SK-N-SH (cell line): ENCODE results near the gene VEGFB. TPM values are rescaled to one million over a fixed set of nuclear protein-coding genes. Genes with fewer than 3 reads are reported as not detected.

Experiments
- CTCF ChIA-PET: fragments of 300-600, 350-600 bp; formaldehyde crosslinking; extraction: SDS; loops from one replicate; lab custom pipeline; 2021; lab: Yijun Ruan, JAX
- POLR2A ChIA-PET: fragments of 350-600 bp; sonication (Branson Sonifier 250); formaldehyde crosslinking; extraction: SDS; loops from one replicate; lab custom pipeline; 2020; ENCODE audit warnings: antibody characterized with exemption, inconsistent platforms; lab: Yijun Ruan, JAX
- DNase-seq: peaks from one replicate; pipeline ENCODE4 v3.0.0; 2012
- H2AFZ ChIP-seq: fragments of 200-600 bp; sonication (generic); 2 replicates; pipeline ENCODE4 v1.8.1; 2016; ENCODE audit warnings: antibody characterized with exemption, mild to moderate bottlenecking, low read depth
- H3F3A ChIP-seq: fragments of 200-600 bp; sonication (generic); replicated peaks from 2 replicates; pipeline ENCODE3; 2016; ENCODE audit warnings: antibody characterized with exemption, mild to moderate bottlenecking; ENCODE audit not compliant: insufficient read depth
- H3K27ac ChIP-seq, 2 experiments: fragments of 200-500 bp in 1 of 2; fragments of 200-600 bp in 1 of 2; sonication (Bioruptor generic) in 1 of 2; sonication (generic), shearing (Covaris generic) in 1 of 2; 2 replicates each; pipeline versions ENCODE4 v1.5.1 to v1.6.1; 2014 to 2016; ENCODE audit warnings: low read depth in 2 of 2, inconsistent platforms in 1 of 2, low read length in 1 of 2, mild to moderate bottlenecking in 1 of 2, mixed read lengths in 1 of 2
- H3K27me3 ChIP-seq: fragments of 200-600 bp; sonication (generic), shearing (Covaris generic); 2 replicates; pipeline ENCODE4 v1.6.1; 2016; ENCODE audit warnings: mixed run types; ENCODE audit not compliant: insufficient read depth
- H3K36me3 ChIP-seq, 2 experiments: fragments of 200-500 bp in 1 of 2; fragments of 200-600 bp in 1 of 2; sonication (Bioruptor generic) in 1 of 2; sonication (generic) in 1 of 2; replicated peaks in 1 of 2; 2 replicates each; pipeline versions ENCODE3 to v1.5.1; 2014 to 2016; ENCODE audit warnings: low read length in 1 of 2, mild to moderate bottlenecking in 1 of 2; ENCODE audit not compliant: insufficient read depth in 2 of 2, control insufficient read depth in 1 of 2
- H3K4me1 ChIP-seq, 2 experiments: fragments of 200-500 bp in 1 of 2; fragments of 200-600 bp in 1 of 2; sonication (Bioruptor generic) in 1 of 2; sonication (generic), shearing (Covaris generic) in 1 of 2; 2 replicates each; pipeline versions ENCODE4 v1.5.1 to v1.6.1; 2014 to 2016; ENCODE audit warnings: low read depth in 1 of 2, low read length in 1 of 2, mixed run types in 1 of 2; ENCODE audit not compliant: insufficient read depth in 2 of 2, control insufficient read depth in 1 of 2
- H3K4me2 ChIP-seq: fragments of 200-600 bp; sonication (generic), shearing (Covaris generic); 2 replicates; pipeline ENCODE4 v1.6.1; 2017; ENCODE audit warnings: mixed run types
- H3K4me3 ChIP-seq, 2 experiments: fragments of 200-500 bp in 1 of 2; fragments of 200-600 bp in 1 of 2; sonication (Bioruptor generic) in 1 of 2; sonication (generic), shearing (Covaris generic) in 1 of 2; 2 replicates each; pipeline versions ENCODE4 v1.5.1 to v1.8.1; 2014 to 2016; ENCODE audit warnings: low read depth in 2 of 2, inconsistent platforms in 1 of 2, low read length in 1 of 2, mild to moderate bottlenecking in 1 of 2, mixed read lengths in 1 of 2, moderate library complexity in 1 of 2
- H3K79me2 ChIP-seq: fragments of 200-600 bp; sonication (generic); 2 replicates; pipeline ENCODE4 v1.8.1; 2017; ENCODE audit warnings: mild to moderate bottlenecking; ENCODE audit not compliant: insufficient read depth
- H3K9ac ChIP-seq: fragments of 200-600 bp; sonication (generic); 2 replicates; pipeline ENCODE4 v1.6.1; 2017; ENCODE audit warnings: mixed run types
- H3K9me2 ChIP-seq: fragments of 200-600 bp; sonication (generic); 2 replicates; pipeline ENCODE4 v1.6.1; 2017; ENCODE audit warnings: mixed run types
- H3K9me3 ChIP-seq: fragments of 200-600 bp; sonication (generic); 2 replicates; pipeline ENCODE4 v1.6.1; 2017; ENCODE audit warnings: mixed run types, mild to moderate bottlenecking, moderate library complexity
- H4K20me1 ChIP-seq: fragments of 200-600 bp; sonication (generic); 2 replicates; pipeline ENCODE4 v1.6.1; 2017; ENCODE audit warnings: mild to moderate bottlenecking, mixed run types; ENCODE audit not compliant: insufficient read depth
- CHD2 ChIP-seq: fragments of 150-350 bp; IDR thresholded peaks from 2 replicates; pipeline ENCODE4 v1.6.1; 2018; ENCODE audit warnings: low read length; ENCODE audit not compliant: partially characterized antibody
- ELF1 ChIP-seq: IDR thresholded peaks from 2 replicates; pipeline ENCODE4 v1.4.0; 2012
- EZH2phosphoT487 ChIP-seq: fragments of 200-600 bp; sonication (generic); IDR thresholded peaks from 2 replicates; pipeline ENCODE4 v1.6.1; 2017; ENCODE audit warnings: low read depth, mixed run types, mild to moderate bottlenecking, antibody characterized with exemption, moderate library complexity, borderline replicate concordance
- FOSL2 ChIP-seq: IDR thresholded peaks from 2 replicates; pipeline ENCODE4 v1.4.0; 2012; ENCODE audit warnings: low read depth, mild to moderate bottlenecking, moderate library complexity, borderline replicate concordance
- FOXJ3 ChIP-seq: sonication (generic); formaldehyde crosslinking; IDR thresholded peaks from 2 replicates; pipeline ENCODE4 v1.5.1; 2020; ENCODE audit warnings: mild to moderate bottlenecking, missing genetic modification reagents
- JUND ChIP-seq: IDR thresholded peaks from 2 replicates; pipeline ENCODE4 v1.4.0; 2012
- MXI1 ChIP-seq: IDR thresholded peaks from 2 replicates; pipeline ENCODE4 v1.6.1; 2012; ENCODE audit warnings: mild to moderate bottlenecking, low read depth, low read length, improper control_type of control experiment
- NRF1 ChIP-seq: IDR thresholded peaks from 2 replicates; pipeline ENCODE4 v1.6.1; 2012; ENCODE audit warnings: low read depth, mild to moderate bottlenecking, low read length
- POLR2AphosphoS5 ChIP-seq: IDR thresholded peaks from 2 replicates; pipeline ENCODE4 v1.6.1; 2012; ENCODE audit warnings: low read depth, low read length
- RAD21 ChIP-seq: IDR thresholded peaks from 2 replicates; pipeline ENCODE4 v1.6.1; 2012; ENCODE audit warnings: mild to moderate bottlenecking, low read length
- RFX5 ChIP-seq: IDR thresholded peaks from 2 replicates; pipeline ENCODE4 v1.6.1; 2012; ENCODE audit warnings: mild to moderate bottlenecking, improper control_type of control experiment, low read length
- RXRA ChIP-seq: IDR thresholded peaks from 2 replicates; pipeline ENCODE4 v1.4.0; 2012; ENCODE audit warnings: low read depth, mild to moderate bottlenecking, borderline replicate concordance
- SMC3 ChIP-seq: IDR thresholded peaks from 2 replicates; pipeline ENCODE4 v1.6.1; 2012; ENCODE audit warnings: low read depth, low read length, improper control_type of control experiment
- TCF12 ChIP-seq: IDR thresholded peaks from 2 replicates; pipeline ENCODE4 v1.4.0; 2012
- TEAD4 ChIP-seq: IDR thresholded peaks from 2 replicates; pipeline ENCODE4 v1.4.0; 2012; ENCODE audit warnings: mild to moderate bottlenecking, borderline replicate concordance; ENCODE audit not compliant: insufficient read depth
- YY1 ChIP-seq: IDR thresholded peaks from 2 replicates; pipeline ENCODE4 v1.4.0; 2012; ENCODE audit warnings: low read depth, mild to moderate bottlenecking
- WGBS: methylation state at CpG from one replicate; pipeline ENCODE4 v1.1.6; 2017; ENCODE audit warnings: low lambda C conversion rate; 5-methylcytosine and 5-hydroxymethylcytosine counted together
- polyA plus RNA-seq, 3 experiments: library from polyadenylated mRNA; depleted of rRNA; stranded (reverse); fragments of >200 nt; gene quantifications; 2 replicates each; pipeline ENCODE4 v1.2.3, GENCODE V29; 2012
- TF ChIP-seq, protein P1 (sequence below): IDR thresholded peaks from 2 replicates; pipeline ENCODE4; 2012
- TF ChIP-seq, protein P2 (sequence below): fragments of 150-350 bp; IDR thresholded peaks from 2 replicates; pipeline ENCODE4 v1.6.1; 2017; ENCODE audit warnings: antibody characterized with exemption, low read length, low read depth, borderline replicate concordance
- TF ChIP-seq, protein P3 (sequence below): fragments of 200-600 bp; sonication (generic); IDR thresholded peaks from 2 replicates; pipeline ENCODE4 v1.6.1; 2017; ENCODE audit warnings: antibody characterized with exemption, mild to moderate bottlenecking, moderate library complexity
- TF ChIP-seq, protein P4 (sequence below): IDR thresholded peaks from 2 replicates; pipeline ENCODE4 v1.4.0; 2012; ENCODE audit warnings: low read depth
- TF ChIP-seq, protein P5 (sequence below): IDR thresholded peaks from 2 replicates; pipeline ENCODE4 v1.6.1; 2012; ENCODE audit warnings: mild to moderate bottlenecking, low read depth, low read length, moderate library complexity
- TF ChIP-seq, protein P6 (sequence below): IDR thresholded peaks from 2 replicates; pipeline ENCODE4 v1.4.0; 2012; ENCODE audit warnings: low read depth, borderline replicate concordance

VEGFB gene
- polyA plus RNA-seq, 1 of the 3 experiments (the other 2 are of a cell fraction) = 29.9 TPM

DNA sequence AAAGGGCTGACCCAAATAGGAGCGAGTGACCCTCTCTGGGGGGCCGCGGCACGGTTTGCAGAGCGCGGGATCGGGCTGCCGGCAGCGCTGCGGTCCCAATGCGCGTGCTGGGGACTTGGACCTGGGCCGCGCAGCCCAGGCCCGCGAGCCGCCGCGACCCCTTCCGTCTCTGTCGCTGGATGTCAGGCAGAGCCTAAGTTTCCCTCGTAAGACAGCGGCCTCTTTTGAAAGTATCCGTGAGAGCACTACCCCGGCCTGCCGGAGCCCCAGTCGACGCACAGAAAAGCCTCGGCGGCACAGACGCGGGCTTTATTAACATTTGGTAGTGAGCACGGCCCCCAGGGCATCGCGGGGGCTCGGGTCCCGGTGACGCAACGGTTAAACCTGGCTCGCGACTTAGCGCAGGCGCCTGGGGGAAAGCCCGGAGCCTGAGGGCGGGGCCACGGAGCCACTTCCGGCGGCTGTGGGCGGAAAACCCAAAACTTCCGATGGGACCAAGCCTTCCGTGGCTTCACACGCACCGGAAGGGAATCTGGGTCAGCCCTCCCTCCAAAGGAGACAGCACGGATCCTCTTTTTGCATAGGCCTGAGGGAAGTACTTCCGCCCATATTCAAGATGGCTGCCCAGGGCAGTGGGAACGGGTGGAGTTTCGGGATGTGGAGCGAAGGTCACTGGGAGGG lies 35.3 kb downstream of the VEGFB start:
- H3K4me3 ChIP-seq = peak overlapping the region; percentile 60 to 76
- peak overlapping the region; percentile 83; the same call in 1 of the 2 replicates for H2AFZ ChIP-seq
- H3F3A ChIP-seq = peaks cover 40% of the 10 kb centered on the region
- peak; percentile 86 for DNase-seq
- no peaks in the 10 kb centered on the region for H4K20me1 ChIP-seq
- peak overlapping the region; percentile 97 to 99 for H3K27ac ChIP-seq
- no peaks in the 10 kb centered on the region for H3K27me3 ChIP-seq
- CTCF ChIA-PET = interaction anchor here (0.7 to 6.9 kb wide), 15 partner anchors 11 to 90 kb away, joined by 3 to 89 read pairs (median 10); partner anchors contain the start of genes BAD, ESRRA, FERMT3 and KCNK4
- POLR2A ChIA-PET = interaction anchor here (1.0 to 6.5 kb wide), 9 partner anchors 15 to 84 kb away, joined by 3 to 112 read pairs (median 9); partner anchors contain the start of genes BAD, ESRRA, FKBP2 and GPR137
- no peaks in the 10 kb centered on the region for H3K9me2 ChIP-seq
- 1% methylated on average over 22 of the region's 58 CpGs for WGBS
- peak overlapping the region; percentile 84 for H3K9ac ChIP-seq
- no peaks in the 10 kb centered on the region for H3K9me3 ChIP-seq
- peaks cover 12 to 41% of the 10 kb centered on the region in 2 experiments; a peak in 2 of 4 replicates for H3K4me1 ChIP-seq
- peaks cover 7 to 20% of the 10 kb centered on the region in 2 experiments for H3K36me3 ChIP-seq
- peaks cover 19% of the 10 kb centered on the region for H3K79me2 ChIP-seq
- peak overlapping the region; percentile 96 for H3K4me2 ChIP-seq
- TF ChIP-seq MXI1 = no peak
- TF ChIP-seq RFX5 = no peak
- TF ChIP-seq FOXJ3 = no peak
- TF ChIP-seq ELF1 = peak; percentile 100
- TF ChIP-seq NRF1 = peak; percentile 76
- no peak for TF ChIP-seq SMC3
- TF ChIP-seq RXRA = 0 out of 2 replicates have a peak, but pooled peaks have one; percentile 33
- TF ChIP-seq, protein P1, sequence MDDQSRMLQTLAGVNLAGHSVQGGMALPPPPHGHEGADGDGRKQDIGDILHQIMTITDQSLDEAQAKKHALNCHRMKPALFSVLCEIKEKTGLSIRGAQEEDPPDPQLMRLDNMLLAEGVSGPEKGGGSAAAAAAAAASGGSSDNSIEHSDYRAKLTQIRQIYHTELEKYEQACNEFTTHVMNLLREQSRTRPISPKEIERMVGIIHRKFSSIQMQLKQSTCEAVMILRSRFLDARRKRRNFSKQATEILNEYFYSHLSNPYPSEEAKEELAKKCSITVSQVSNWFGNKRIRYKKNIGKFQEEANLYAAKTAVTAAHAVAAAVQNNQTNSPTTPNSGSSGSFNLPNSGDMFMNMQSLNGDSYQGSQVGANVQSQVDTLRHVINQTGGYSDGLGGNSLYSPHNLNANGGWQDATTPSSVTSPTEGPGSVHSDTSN = peak; percentile 46; the same call in 1 of the 2 replicates
- no peak for TF ChIP-seq POLR2AphosphoS5
- TF ChIP-seq TCF12 = peak; percentile 54
- TF ChIP-seq, protein P2, sequence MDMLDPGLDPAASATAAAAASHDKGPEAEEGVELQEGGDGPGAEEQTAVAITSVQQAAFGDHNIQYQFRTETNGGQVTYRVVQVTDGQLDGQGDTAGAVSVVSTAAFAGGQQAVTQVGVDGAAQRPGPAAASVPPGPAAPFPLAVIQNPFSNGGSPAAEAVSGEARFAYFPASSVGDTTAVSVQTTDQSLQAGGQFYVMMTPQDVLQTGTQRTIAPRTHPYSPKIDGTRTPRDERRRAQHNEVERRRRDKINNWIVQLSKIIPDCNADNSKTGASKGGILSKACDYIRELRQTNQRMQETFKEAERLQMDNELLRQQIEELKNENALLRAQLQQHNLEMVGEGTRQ = no peak; the same call in 1 of the 2 replicates
- TF ChIP-seq EZH2phosphoT487 = no peak
- TF ChIP-seq, protein P3, sequence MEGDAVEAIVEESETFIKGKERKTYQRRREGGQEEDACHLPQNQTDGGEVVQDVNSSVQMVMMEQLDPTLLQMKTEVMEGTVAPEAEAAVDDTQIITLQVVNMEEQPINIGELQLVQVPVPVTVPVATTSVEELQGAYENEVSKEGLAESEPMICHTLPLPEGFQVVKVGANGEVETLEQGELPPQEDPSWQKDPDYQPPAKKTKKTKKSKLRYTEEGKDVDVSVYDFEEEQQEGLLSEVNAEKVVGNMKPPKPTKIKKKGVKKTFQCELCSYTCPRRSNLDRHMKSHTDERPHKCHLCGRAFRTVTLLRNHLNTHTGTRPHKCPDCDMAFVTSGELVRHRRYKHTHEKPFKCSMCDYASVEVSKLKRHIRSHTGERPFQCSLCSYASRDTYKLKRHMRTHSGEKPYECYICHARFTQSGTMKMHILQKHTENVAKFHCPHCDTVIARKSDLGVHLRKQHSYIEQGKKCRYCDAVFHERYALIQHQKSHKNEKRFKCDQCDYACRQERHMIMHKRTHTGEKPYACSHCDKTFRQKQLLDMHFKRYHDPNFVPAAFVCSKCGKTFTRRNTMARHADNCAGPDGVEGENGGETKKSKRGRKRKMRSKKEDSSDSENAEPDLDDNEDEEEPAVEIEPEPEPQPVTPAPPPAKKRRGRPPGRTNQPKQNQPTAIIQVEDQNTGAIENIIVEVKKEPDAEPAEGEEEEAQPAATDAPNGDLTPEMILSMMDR = 0 out of 2 replicates have a peak, but pooled peaks have one; percentile 14
- TF ChIP-seq CHD2 = peak; percentile 96
- TF ChIP-seq TEAD4 = 0 out of 2 replicates have a peak, but pooled peaks have one; percentile 19
- TF ChIP-seq, protein P4, sequence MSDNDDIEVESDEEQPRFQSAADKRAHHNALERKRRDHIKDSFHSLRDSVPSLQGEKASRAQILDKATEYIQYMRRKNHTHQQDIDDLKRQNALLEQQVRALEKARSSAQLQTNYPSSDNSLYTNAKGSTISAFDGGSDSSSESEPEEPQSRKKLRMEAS = peak; percentile 34; the same call in 1 of the 2 replicates
- TF ChIP-seq, protein P5, sequence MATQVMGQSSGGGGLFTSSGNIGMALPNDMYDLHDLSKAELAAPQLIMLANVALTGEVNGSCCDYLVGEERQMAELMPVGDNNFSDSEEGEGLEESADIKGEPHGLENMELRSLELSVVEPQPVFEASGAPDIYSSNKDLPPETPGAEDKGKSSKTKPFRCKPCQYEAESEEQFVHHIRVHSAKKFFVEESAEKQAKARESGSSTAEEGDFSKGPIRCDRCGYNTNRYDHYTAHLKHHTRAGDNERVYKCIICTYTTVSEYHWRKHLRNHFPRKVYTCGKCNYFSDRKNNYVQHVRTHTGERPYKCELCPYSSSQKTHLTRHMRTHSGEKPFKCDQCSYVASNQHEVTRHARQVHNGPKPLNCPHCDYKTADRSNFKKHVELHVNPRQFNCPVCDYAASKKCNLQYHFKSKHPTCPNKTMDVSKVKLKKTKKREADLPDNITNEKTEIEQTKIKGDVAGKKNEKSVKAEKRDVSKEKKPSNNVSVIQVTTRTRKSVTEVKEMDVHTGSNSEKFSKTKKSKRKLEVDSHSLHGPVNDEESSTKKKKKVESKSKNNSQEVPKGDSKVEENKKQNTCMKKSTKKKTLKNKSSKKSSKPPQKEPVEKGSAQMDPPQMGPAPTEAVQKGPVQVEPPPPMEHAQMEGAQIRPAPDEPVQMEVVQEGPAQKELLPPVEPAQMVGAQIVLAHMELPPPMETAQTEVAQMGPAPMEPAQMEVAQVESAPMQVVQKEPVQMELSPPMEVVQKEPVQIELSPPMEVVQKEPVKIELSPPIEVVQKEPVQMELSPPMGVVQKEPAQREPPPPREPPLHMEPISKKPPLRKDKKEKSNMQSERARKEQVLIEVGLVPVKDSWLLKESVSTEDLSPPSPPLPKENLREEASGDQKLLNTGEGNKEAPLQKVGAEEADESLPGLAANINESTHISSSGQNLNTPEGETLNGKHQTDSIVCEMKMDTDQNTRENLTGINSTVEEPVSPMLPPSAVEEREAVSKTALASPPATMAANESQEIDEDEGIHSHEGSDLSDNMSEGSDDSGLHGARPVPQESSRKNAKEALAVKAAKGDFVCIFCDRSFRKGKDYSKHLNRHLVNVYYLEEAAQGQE = no peak
- TF ChIP-seq YY1 = peak; percentile 99
- 0 out of 2 replicates have a peak, but pooled peaks have one; percentile 34 for TF ChIP-seq FOSL2
- peak; percentile 47; the same call in 1 of the 2 replicates for TF ChIP-seq JUND
- TF ChIP-seq RAD21 = peak; percentile 44
- TF ChIP-seq, protein P6, sequence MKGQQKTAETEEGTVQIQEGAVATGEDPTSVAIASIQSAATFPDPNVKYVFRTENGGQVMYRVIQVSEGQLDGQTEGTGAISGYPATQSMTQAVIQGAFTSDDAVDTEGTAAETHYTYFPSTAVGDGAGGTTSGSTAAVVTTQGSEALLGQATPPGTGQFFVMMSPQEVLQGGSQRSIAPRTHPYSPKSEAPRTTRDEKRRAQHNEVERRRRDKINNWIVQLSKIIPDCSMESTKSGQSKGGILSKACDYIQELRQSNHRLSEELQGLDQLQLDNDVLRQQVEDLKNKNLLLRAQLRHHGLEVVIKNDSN = no peak
